Panc1 (cell line): ENCODE results near the gene OVCH1. TPM values are rescaled to one million over a fixed set of nuclear protein-coding genes. Genes with fewer than 3 reads are reported as not detected.

Source experiments
- ATAC-seq: fragments of 200-7000 bp; cut with Tn5 transposase; 2 replicates; pipeline ENCODE4 v1.9.1; 2020; ENCODE audit warnings: mild to moderate bottlenecking, moderate library complexity
- BruUV-seq: library from RNA; stranded (reverse); fragments of 400-500 nt; replicated peaks from 2 replicates; lab custom pipeline; 2021; lab: Mats Ljungman, UMichigan
- CTCF ChIA-PET: fragments of 300-600 bp; sonication (Branson Sonifier 250); formaldehyde crosslinking; loops from one replicate; lab custom pipeline; 2022; ENCODE audit warnings: antibody characterized with exemption; lab: Charles Lee
- POLR2A ChIA-PET: fragments of 300-600 bp; sonication (Branson Sonifier 250); formaldehyde crosslinking; loops from one replicate; lab custom pipeline; 2022; ENCODE audit warnings: antibody characterized with exemption; lab: Charles Lee
- DNase-seq: peaks from one replicate; pipeline ENCODE4 v3.0.0-alpha.2; 2010; ENCODE audit warnings: low read depth, low spot score
- H3K27ac ChIP-seq: 2 replicates; pipeline ENCODE4 v1.5.1; 2011; ENCODE audit warnings: mild to moderate bottlenecking, low read length, inconsistent platforms
- H3K27me3 ChIP-seq: fragments of 200-500 bp; sonication (Bioruptor generic); 2 replicates; pipeline ENCODE4 v1.6.0; 2014; ENCODE audit warnings: low read length, inconsistent platforms; ENCODE audit not compliant: control insufficient read depth, insufficient read depth
- H3K36me3 ChIP-seq: fragments of 200-500 bp; sonication (Bioruptor generic); 2 replicates; pipeline ENCODE4 v1.5.1; 2014; ENCODE audit warnings: inconsistent platforms, mild to moderate bottlenecking, low read length, moderate library complexity; ENCODE audit not compliant: control insufficient read depth, insufficient read depth
- H3K4me1 ChIP-seq: 2 replicates; pipeline ENCODE4 v1.5.1; 2011; ENCODE audit warnings: inconsistent platforms, mild to moderate bottlenecking, low read length, moderate library complexity; ENCODE audit not compliant: control insufficient read depth, insufficient read depth
- H3K4me3 ChIP-seq, 2 experiments: 2 replicates each; pipeline ENCODE4 v1.5.1; 2011 to 2012; ENCODE audit warnings: low read depth in 2 of 2, low read length in 2 of 2, mild to moderate bottlenecking in 2 of 2, inconsistent platforms in 1 of 2, moderate library complexity in 1 of 2
- H3K9me3 ChIP-seq: fragments of 200-500 bp; sonication (Bioruptor generic); 2 replicates; pipeline ENCODE4 v1.5.1; 2014; ENCODE audit warnings: low read depth, mild to moderate bottlenecking, inconsistent platforms, low read length, moderate library complexity; ENCODE audit not compliant: control insufficient read depth, insufficient read depth
- CTCF ChIP-seq: fragments of 450-650 bp; IDR thresholded peaks from 2 replicates; pipeline ENCODE4 v1.5.1; 2017; ENCODE audit warnings: mild to moderate bottlenecking
- POLR2AphosphoS5 ChIP-seq: IDR thresholded peaks from 2 replicates; pipeline ENCODE4 v1.6.1; 2012; ENCODE audit warnings: mild to moderate bottlenecking, low read depth, low read length, moderate library complexity
- SIN3A ChIP-seq: IDR thresholded peaks from 2 replicates; pipeline ENCODE4 v1.6.1; 2012; ENCODE audit warnings: low read depth, mild to moderate bottlenecking, low read length, moderate library complexity, borderline replicate concordance; ENCODE audit not compliant: insufficient read depth
- TCF7L2 ChIP-seq: IDR thresholded peaks from 2 replicates; pipeline ENCODE4 v1.6.1; 2011; ENCODE audit warnings: mild to moderate bottlenecking, low read depth, low read length, inconsistent platforms
- in situ Hi-C: cut with HindIII; loops from 2 replicates; pipeline ENCODE4 v1.10.0; 2016; ENCODE audit warnings: low sequenced_read_pairs, low pct_unique_long_range_greater_than_20kb
- intact Hi-C: fragments of 100-400 bp; cut with micrococcal nuclease; formaldehyde crosslinking; loops from one replicate; pipeline ENCODE4 v1.10.0; 2022; ENCODE audit not compliant: unreplicated experiment
- total RNA-seq: library from RNA; stranded (reverse); gene quantifications from one replicate; pipeline ENCODE4 v1.2.1, GENCODE V29; 2021; ENCODE audit not compliant: unreplicated experiment
- TF ChIP-seq, protein P1 (sequence below), 2 experiments: IDR thresholded peaks; 2 replicates each; pipeline ENCODE4 v1.6.1; 2011 to 2012; ENCODE audit warnings: low read depth in 2 of 2, control low read depth in 1 of 2, low read length in 1 of 2, mild to moderate bottlenecking in 1 of 2, moderate library complexity in 1 of 2; ENCODE audit not compliant: insufficient read depth in 1 of 2

Gene OVCH1
- total RNA-seq, 1 experiment from 2014 or later: not detected

DNA sequence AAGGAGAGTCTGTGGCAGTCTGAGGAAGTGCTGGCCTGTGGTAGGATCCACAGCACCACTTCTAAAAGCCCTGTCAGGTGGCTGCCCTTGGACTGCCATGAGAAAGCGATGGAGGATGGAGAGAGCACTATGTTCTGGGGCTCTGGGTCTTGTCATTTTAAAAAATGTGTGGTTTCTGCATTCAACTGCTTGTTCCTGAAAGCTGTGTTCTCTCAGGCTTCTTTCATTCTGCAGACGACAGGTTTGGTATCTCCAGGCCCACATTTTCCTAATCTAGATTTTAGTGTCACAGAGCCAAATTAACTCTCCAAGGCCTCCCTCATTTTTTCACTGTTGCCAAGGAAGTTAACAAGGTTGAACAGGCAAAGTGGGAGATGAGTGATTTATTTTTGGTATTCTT is 10.5 kb downstream of the OVCH1 start:
- ATAC-seq: no peak
- no peak overlapping the region for H3K27ac ChIP-seq
- no peak for DNase-seq
- H3K9me3 ChIP-seq: no peaks in the 10 kb centered on the region
- H3K4me1 ChIP-seq: no peaks in the 10 kb centered on the region
- no peaks in the 10 kb centered on the region for H3K36me3 ChIP-seq
- TF ChIP-seq CTCF (no peak), POLR2AphosphoS5 (no peak), TCF7L2 (no peak), SIN3A (no peak)
- TF ChIP-seq, protein P1, sequence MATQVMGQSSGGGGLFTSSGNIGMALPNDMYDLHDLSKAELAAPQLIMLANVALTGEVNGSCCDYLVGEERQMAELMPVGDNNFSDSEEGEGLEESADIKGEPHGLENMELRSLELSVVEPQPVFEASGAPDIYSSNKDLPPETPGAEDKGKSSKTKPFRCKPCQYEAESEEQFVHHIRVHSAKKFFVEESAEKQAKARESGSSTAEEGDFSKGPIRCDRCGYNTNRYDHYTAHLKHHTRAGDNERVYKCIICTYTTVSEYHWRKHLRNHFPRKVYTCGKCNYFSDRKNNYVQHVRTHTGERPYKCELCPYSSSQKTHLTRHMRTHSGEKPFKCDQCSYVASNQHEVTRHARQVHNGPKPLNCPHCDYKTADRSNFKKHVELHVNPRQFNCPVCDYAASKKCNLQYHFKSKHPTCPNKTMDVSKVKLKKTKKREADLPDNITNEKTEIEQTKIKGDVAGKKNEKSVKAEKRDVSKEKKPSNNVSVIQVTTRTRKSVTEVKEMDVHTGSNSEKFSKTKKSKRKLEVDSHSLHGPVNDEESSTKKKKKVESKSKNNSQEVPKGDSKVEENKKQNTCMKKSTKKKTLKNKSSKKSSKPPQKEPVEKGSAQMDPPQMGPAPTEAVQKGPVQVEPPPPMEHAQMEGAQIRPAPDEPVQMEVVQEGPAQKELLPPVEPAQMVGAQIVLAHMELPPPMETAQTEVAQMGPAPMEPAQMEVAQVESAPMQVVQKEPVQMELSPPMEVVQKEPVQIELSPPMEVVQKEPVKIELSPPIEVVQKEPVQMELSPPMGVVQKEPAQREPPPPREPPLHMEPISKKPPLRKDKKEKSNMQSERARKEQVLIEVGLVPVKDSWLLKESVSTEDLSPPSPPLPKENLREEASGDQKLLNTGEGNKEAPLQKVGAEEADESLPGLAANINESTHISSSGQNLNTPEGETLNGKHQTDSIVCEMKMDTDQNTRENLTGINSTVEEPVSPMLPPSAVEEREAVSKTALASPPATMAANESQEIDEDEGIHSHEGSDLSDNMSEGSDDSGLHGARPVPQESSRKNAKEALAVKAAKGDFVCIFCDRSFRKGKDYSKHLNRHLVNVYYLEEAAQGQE (IDR thresholded peaks at IDR 0.05; ENCODE audit: insufficient read depth in 1 of 2, low read depth in 2 of 2, low read length in 1 of 2): no peak
- POLR2A ChIA-PET: no interaction called here
- CTCF ChIA-PET: no interaction called here
- no peak overlapping the region for H3K4me3 ChIP-seq
- H3K27me3 ChIP-seq: peaks cover 8% of the 10 kb centered on the region; the same call in 1 of the 2 replicates
- intact Hi-C loops (no loop called here), in situ Hi-C loops (no loop called here)
- no TSS peak for BruUV-seq

DNA sequence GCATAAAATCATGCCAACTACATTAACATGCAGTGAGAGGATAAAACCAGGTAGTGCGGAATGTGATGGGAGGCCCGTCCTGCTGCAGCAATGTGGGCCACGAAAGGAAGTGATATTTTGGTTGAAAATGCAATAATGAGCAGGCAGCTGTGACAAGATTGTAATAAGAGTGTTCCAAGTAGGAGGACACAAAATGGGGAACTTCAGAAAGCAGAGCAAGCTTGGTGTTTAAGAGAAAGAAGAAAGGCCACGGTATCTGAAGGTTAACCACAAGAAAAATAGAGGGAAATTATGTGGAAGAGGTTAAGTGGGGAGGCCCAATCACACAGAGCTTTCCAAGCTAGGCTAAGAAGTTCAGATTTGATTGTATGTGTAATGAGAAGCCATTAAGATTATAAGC is 34.3 kb downstream of the OVCH1 start:
- Histone ChIP-seq H3K4me1 (no peaks in the 10 kb centered on the region), H3K36me3 (no peaks in the 10 kb centered on the region), H3K27ac (no peak overlapping the region), H3K9me3 (no peaks in the 10 kb centered on the region), H3K4me3 (no peak overlapping the region), H3K27me3 (no peaks in the 10 kb centered on the region)
- DNase-seq (no peak), ATAC-seq (no peak)
- ChIA-PET CTCF (no interaction called here), POLR2A (interaction anchor here (1.0 kb wide), 1 partner anchor 75 kb away, joined by 3 read pairs; no protein-coding TSS in a partner anchor)
- BruUV-seq: no TSS peak
- no peak for TF ChIP-seq TCF7L2
- TF ChIP-seq, protein P1 (IDR thresholded peaks at IDR 0.05; ENCODE audit: insufficient read depth in 1 of 2, low read depth in 2 of 2, low read length in 1 of 2): no peak
- no peak for TF ChIP-seq POLR2AphosphoS5
- no peak for TF ChIP-seq SIN3A
- no peak for TF ChIP-seq CTCF
- intact Hi-C loops: no loop called here
- in situ Hi-C loops: no loop called here
